CD8-positive, alpha-beta memory T cell (primary cell): ENCODE measurements around the gene ESRRB. TPM values are rescaled to one million over a fixed set of nuclear protein-coding genes. Genes with fewer than 3 reads are reported as not detected.

ENCODE experiments used
- CTCF ChIA-PET: fragments of 350-600 bp; sonication (Branson Sonifier 250); formaldehyde crosslinking; loops from one replicate; lab custom pipeline; 2021; ENCODE audit warnings: antibody characterized with exemption; lab: Charles Lee
- POLR2A ChIA-PET: fragments of 350-600 bp; sonication (Branson Sonifier 250); formaldehyde crosslinking; loops from one replicate; lab custom pipeline; 2021; ENCODE audit warnings: antibody characterized with exemption; lab: Charles Lee
- DNase-seq, 5 donors: peaks; one replicate each; pipeline versions ENCODE4 v3.0.0 to v3.0.0-alpha.2; 2020 to 2022; ENCODE audit warnings: mixed read lengths in 1 of 5
- H3K27ac ChIP-seq: one replicate; pipeline ENCODE4 v1.7.0; 2013; ENCODE audit warnings: low read depth, mild to moderate bottlenecking, low read length, moderate library complexity
- H3K27me3 ChIP-seq: 2 replicates; pipeline ENCODE4 v1.7.0; 2013; ENCODE audit warnings: low read length, mild to moderate bottlenecking; ENCODE audit not compliant: insufficient read depth, poor library complexity, severe bottlenecking
- H3K36me3 ChIP-seq: 2 replicates; pipeline ENCODE4 v1.7.0; 2013; ENCODE audit warnings: mild to moderate bottlenecking, low read length, moderate library complexity; ENCODE audit not compliant: insufficient read depth
- H3K4me1 ChIP-seq: 2 replicates; pipeline ENCODE4 v1.7.0; 2013; ENCODE audit warnings: mild to moderate bottlenecking, low read length, moderate library complexity; ENCODE audit not compliant: insufficient read depth
- H3K4me3 ChIP-seq: 2 replicates; pipeline ENCODE4 v1.7.0; 2013; ENCODE audit warnings: mild to moderate bottlenecking, low read length
- H3K9me3 ChIP-seq: 2 replicates; pipeline ENCODE4 v1.7.0; 2013; ENCODE audit warnings: mild to moderate bottlenecking, low read length
- H3K27ac Mint-ChIP-seq, 8 donors: one replicate each; pipeline ENCODE4 v1.8.0; 2020 to 2021; ENCODE audit warnings: mixed read lengths in 8 of 8, mild to moderate bottlenecking in 6 of 8, inconsistent platforms in 3 of 8, moderate library complexity in 3 of 8
- H3K27me3 Mint-ChIP-seq, 2 donors: one replicate each; pipeline ENCODE4 v1.8.0; 2020 to 2021; ENCODE audit warnings: mixed read lengths in 2 of 2, mild to moderate bottlenecking in 1 of 2, moderate library complexity in 1 of 2
- H3K36me3 Mint-ChIP-seq, 3 donors: one replicate each; pipeline ENCODE4 v1.8.0; 2020 to 2021; ENCODE audit warnings: mixed read lengths in 3 of 3, inconsistent platforms in 1 of 3, mild to moderate bottlenecking in 1 of 3
- H3K4me1 Mint-ChIP-seq, 3 donors: one replicate each; pipeline ENCODE4 v1.8.0; 2020 to 2021; ENCODE audit warnings: mixed read lengths in 3 of 3, inconsistent platforms in 1 of 3, mild to moderate bottlenecking in 1 of 3
- H3K4me3 Mint-ChIP-seq, 7 donors: one replicate each; pipeline ENCODE4 v1.8.0; 2020 to 2021; ENCODE audit warnings: mixed read lengths in 7 of 7, mild to moderate bottlenecking in 6 of 7, moderate library complexity in 4 of 7, inconsistent platforms in 2 of 7
- H3K9me3 Mint-ChIP-seq, 5 donors: one replicate each; pipeline ENCODE4 v1.8.0; 2020 to 2022; ENCODE audit warnings: mixed read lengths in 5 of 5, mild to moderate bottlenecking in 3 of 5, moderate library complexity in 2 of 5, inconsistent platforms in 1 of 5
- polyA plus RNA-seq: library from polyadenylated mRNA; unstranded; fragments of 300-500 nt; fragmentation: Illumina TruSeq; gene quantifications from one replicate; pipeline ENCODE4 v1.2.3, GENCODE V29; 2021
- total RNA-seq, 2 experiments: library from RNA; stranded (reverse); gene quantifications; one replicate each; pipeline ENCODE4 v1.2.3, GENCODE V29; 2021

Gene ESRRB
- total and polyA plus RNA-seq, 3 experiments from 2014 or later: not detected

GRCh38 chr14:76467711-76468155, 91.8 kb downstream of the ESRRB start:
- H3K9me3 ChIP-seq: no peaks in the 10 kb centered on the region
- H3K4me1 Mint-ChIP-seq: no peaks in the 10 kb centered on the region
- H3K27me3 Mint-ChIP-seq: peaks cover 7 to 18% of the 10 kb centered on the region in 2 donors
- ChIA-PET CTCF (interaction anchor here (0.7 to 0.9 kb wide), 2 partner anchors 11 to 17 kb away, joined by 3 to 4 read pairs; no protein-coding TSS in a partner anchor), POLR2A (no interaction called here)
- no peak overlapping the region for H3K4me3 ChIP-seq
- no peaks in the 10 kb centered on the region for H3K9me3 Mint-ChIP-seq
- H3K27me3 ChIP-seq: no peaks in the 10 kb centered on the region
- H3K27ac ChIP-seq: no peak overlapping the region
- H3K4me3 Mint-ChIP-seq: no peak overlapping the region
- no peaks in the 10 kb centered on the region for H3K4me1 ChIP-seq
- no peaks in the 10 kb centered on the region for H3K36me3 Mint-ChIP-seq
- H3K36me3 ChIP-seq: no peaks in the 10 kb centered on the region
- H3K27ac Mint-ChIP-seq: no peak overlapping the region
- DNase-seq: no peak

- no peaks in the 10 kb centered on the region for H3K36me3 Mint-ChIP-seq
- no peak overlapping the region for H3K27ac Mint-ChIP-seq
- ChIA-PET POLR2A (no interaction called here), CTCF (no interaction called here)
- no peaks in the 10 kb centered on the region for H3K9me3 ChIP-seq
- H3K27ac ChIP-seq: no peak overlapping the region
- no peaks in the 10 kb centered on the region for H3K36me3 ChIP-seq
- H3K4me3 ChIP-seq: no peak overlapping the region
- H3K27me3 Mint-ChIP-seq: peaks cover 14 to 38% of the 10 kb centered on the region in 2 donors
- H3K4me3 Mint-ChIP-seq: no peak overlapping the region
- no peaks in the 10 kb centered on the region for H3K4me1 Mint-ChIP-seq
- no peaks in the 10 kb centered on the region for H3K4me1 ChIP-seq
- no peaks in the 10 kb centered on the region for H3K9me3 Mint-ChIP-seq
- no peaks in the 10 kb centered on the region for H3K27me3 ChIP-seq
- no peak for DNase-seq
These were observed 96.3 kb downstream of the ESRRB start for GRCh38 chr14:76472199-76472723.

- Mint-ChIP-seq H3K36me3 (no peaks in the 10 kb centered on the region), H3K27me3 (peaks cover 12 to 41% of the 10 kb centered on the region in 2 donors), H3K4me3 (no peak overlapping the region), H3K4me1 (no peaks in the 10 kb centered on the region), H3K27ac (no peak overlapping the region), H3K9me3 (no peaks in the 10 kb centered on the region)
- ChIA-PET CTCF (no interaction called here), POLR2A (no interaction called here)
- H3K27me3 ChIP-seq: no peaks in the 10 kb centered on the region
- H3K4me3 ChIP-seq: no peak overlapping the region
- no peak overlapping the region for H3K27ac ChIP-seq
- DNase-seq: no peak
- no peaks in the 10 kb centered on the region for H3K36me3 ChIP-seq
- H3K4me1 ChIP-seq: no peaks in the 10 kb centered on the region
- no peaks in the 10 kb centered on the region for H3K9me3 ChIP-seq
These were observed 97.7 kb downstream of the ESRRB start for GRCh38 chr14:76473481-76474263.

GRCh38 chr14:76480426-76480825, 104.5 kb downstream of the ESRRB start:
- peaks cover 0 to 10% of the 10 kb centered on the region in 2 donors for H3K27me3 Mint-ChIP-seq

GRCh38 chr14:76484355-76484754, 108.4 kb downstream of the ESRRB start:
- POLR2A ChIA-PET: no interaction called here
- Mint-ChIP-seq H3K36me3 (no peaks in the 10 kb centered on the region), H3K9me3 (no peaks in the 10 kb centered on the region), H3K27ac (no peak overlapping the region), H3K27me3 (no peaks in the 10 kb centered on the region), H3K4me3 (no peak overlapping the region), H3K4me1 (no peaks in the 10 kb centered on the region)
- DNase-seq: no peak
- Histone ChIP-seq H3K36me3 (no peaks in the 10 kb centered on the region), H3K4me1 (no peaks in the 10 kb centered on the region), H3K4me3 (no peak overlapping the region), H3K27me3 (no peaks in the 10 kb centered on the region), H3K27ac (no peak overlapping the region), H3K9me3 (no peaks in the 10 kb centered on the region)
- CTCF ChIA-PET: no interaction called here

More at GRCh38 chr14:76480426-76480825, 104.5 kb downstream of the ESRRB start:
- Histone ChIP-seq H3K4me3 (no peak overlapping the region), H3K27me3 (no peaks in the 10 kb centered on the region), H3K4me1 (no peaks in the 10 kb centered on the region), H3K27ac (no peak overlapping the region), H3K9me3 (no peaks in the 10 kb centered on the region), H3K36me3 (no peaks in the 10 kb centered on the region)
- Mint-ChIP-seq H3K4me3 (no peak overlapping the region), H3K9me3 (no peaks in the 10 kb centered on the region), H3K4me1 (no peaks in the 10 kb centered on the region), H3K27ac (no peak overlapping the region), H3K36me3 (no peaks in the 10 kb centered on the region)
- no peak for DNase-seq
- ChIA-PET POLR2A (no interaction called here), CTCF (no interaction called here)

- Mint-ChIP-seq H3K9me3 (no peaks in the 10 kb centered on the region), H3K27me3 (peaks cover 0 to 7% of the 10 kb centered on the region in 2 donors), H3K4me3 (no peak overlapping the region), H3K27ac (no peak overlapping the region), H3K36me3 (no peaks in the 10 kb centered on the region), H3K4me1 (no peaks in the 10 kb centered on the region)
- H3K4me3 ChIP-seq: no peak overlapping the region
- H3K36me3 ChIP-seq: no peaks in the 10 kb centered on the region
- no peak for DNase-seq
- no peaks in the 10 kb centered on the region for H3K4me1 ChIP-seq
- POLR2A ChIA-PET: no interaction called here
- CTCF ChIA-PET: no interaction called here
- H3K27me3 ChIP-seq: no peaks in the 10 kb centered on the region
- H3K9me3 ChIP-seq: no peaks in the 10 kb centered on the region
- H3K27ac ChIP-seq: no peak overlapping the region
These were observed 110.4 kb downstream of the ESRRB start for GRCh38 chr14:76486251-76486743.

GRCh38 chr14:76488551-76488950, 112.6 kb downstream of the ESRRB start:
- H3K9me3 Mint-ChIP-seq: no peaks in the 10 kb centered on the region
- Histone ChIP-seq H3K9me3 (no peaks in the 10 kb centered on the region), H3K36me3 (no peaks in the 10 kb centered on the region), H3K27me3 (no peaks in the 10 kb centered on the region), H3K27ac (no peak overlapping the region), H3K4me3 (no peak overlapping the region), H3K4me1 (no peaks in the 10 kb centered on the region)
- CTCF ChIA-PET: no interaction called here
- H3K36me3 Mint-ChIP-seq: no peaks in the 10 kb centered on the region
- no peak overlapping the region for H3K4me3 Mint-ChIP-seq
- H3K27me3 Mint-ChIP-seq: peaks cover 0 to 7% of the 10 kb centered on the region in 2 donors
- POLR2A ChIA-PET: no interaction called here
- H3K27ac Mint-ChIP-seq: no peak overlapping the region
- DNase-seq: no peak
- H3K4me1 Mint-ChIP-seq: no peaks in the 10 kb centered on the region

- Mint-ChIP-seq H3K27ac (no peak overlapping the region), H3K27me3 (peaks cover 0 to 7% of the 10 kb centered on the region in 2 donors), H3K4me1 (no peaks in the 10 kb centered on the region), H3K36me3 (no peaks in the 10 kb centered on the region), H3K9me3 (no peaks in the 10 kb centered on the region), H3K4me3 (no peak overlapping the region)
- DNase-seq: no peak
- H3K9me3 ChIP-seq: no peaks in the 10 kb centered on the region
- no peaks in the 10 kb centered on the region for H3K27me3 ChIP-seq
- no peaks in the 10 kb centered on the region for H3K36me3 ChIP-seq
- no peak overlapping the region for H3K4me3 ChIP-seq
- no peaks in the 10 kb centered on the region for H3K4me1 ChIP-seq
- CTCF ChIA-PET: no interaction called here
- POLR2A ChIA-PET: no interaction called here
- H3K27ac ChIP-seq: no peak overlapping the region
These were observed 113.7 kb downstream of the ESRRB start for GRCh38 chr14:76489667-76490066.
